Measurements from ENCODE around the gene MRPL20.

Gene MRPL20

GRCh38 chr1:1440262-1441001 is 33.3 kb upstream of the MRPL20 start:
- TF ChIP-seq RAD21 (IDR thresholded peaks at IDR 0.05; ENCODE audit: low read depth) (no peak), TCF12 (IDR thresholded peaks at IDR 0.05; ENCODE audit: low read depth) (no peak), CEBPB (IDR thresholded peaks at IDR 0.05) (no peak), CREB1 (IDR thresholded peaks at IDR 0.05; ENCODE audit: low read depth) (no peak), TAF1 (IDR thresholded peaks at IDR 0.05; ENCODE audit: low read depth) (no peak), YY1 (IDR thresholded peaks at IDR 0.05; ENCODE audit: low read depth) (no peak), FOXM1 (IDR thresholded peaks at IDR 0.05; ENCODE audit: borderline replicate concordance, low read depth) (no peak), TEAD4 (IDR thresholded peaks at IDR 0.05) (no peak), NFIC (IDR thresholded peaks at IDR 0.05) (no peak), EP300 (IDR thresholded peaks at IDR 0.05; ENCODE audit: borderline replicate concordance) (no peak), MAX (IDR thresholded peaks at IDR 0.05) (no peak), ZBTB7A (IDR thresholded peaks at IDR 0.05; ENCODE audit: low read depth) (no peak), EGR1 (IDR thresholded peaks at IDR 0.05) (no peak)
- TF ChIP-seq, protein P1, sequence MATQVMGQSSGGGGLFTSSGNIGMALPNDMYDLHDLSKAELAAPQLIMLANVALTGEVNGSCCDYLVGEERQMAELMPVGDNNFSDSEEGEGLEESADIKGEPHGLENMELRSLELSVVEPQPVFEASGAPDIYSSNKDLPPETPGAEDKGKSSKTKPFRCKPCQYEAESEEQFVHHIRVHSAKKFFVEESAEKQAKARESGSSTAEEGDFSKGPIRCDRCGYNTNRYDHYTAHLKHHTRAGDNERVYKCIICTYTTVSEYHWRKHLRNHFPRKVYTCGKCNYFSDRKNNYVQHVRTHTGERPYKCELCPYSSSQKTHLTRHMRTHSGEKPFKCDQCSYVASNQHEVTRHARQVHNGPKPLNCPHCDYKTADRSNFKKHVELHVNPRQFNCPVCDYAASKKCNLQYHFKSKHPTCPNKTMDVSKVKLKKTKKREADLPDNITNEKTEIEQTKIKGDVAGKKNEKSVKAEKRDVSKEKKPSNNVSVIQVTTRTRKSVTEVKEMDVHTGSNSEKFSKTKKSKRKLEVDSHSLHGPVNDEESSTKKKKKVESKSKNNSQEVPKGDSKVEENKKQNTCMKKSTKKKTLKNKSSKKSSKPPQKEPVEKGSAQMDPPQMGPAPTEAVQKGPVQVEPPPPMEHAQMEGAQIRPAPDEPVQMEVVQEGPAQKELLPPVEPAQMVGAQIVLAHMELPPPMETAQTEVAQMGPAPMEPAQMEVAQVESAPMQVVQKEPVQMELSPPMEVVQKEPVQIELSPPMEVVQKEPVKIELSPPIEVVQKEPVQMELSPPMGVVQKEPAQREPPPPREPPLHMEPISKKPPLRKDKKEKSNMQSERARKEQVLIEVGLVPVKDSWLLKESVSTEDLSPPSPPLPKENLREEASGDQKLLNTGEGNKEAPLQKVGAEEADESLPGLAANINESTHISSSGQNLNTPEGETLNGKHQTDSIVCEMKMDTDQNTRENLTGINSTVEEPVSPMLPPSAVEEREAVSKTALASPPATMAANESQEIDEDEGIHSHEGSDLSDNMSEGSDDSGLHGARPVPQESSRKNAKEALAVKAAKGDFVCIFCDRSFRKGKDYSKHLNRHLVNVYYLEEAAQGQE (IDR thresholded peaks at IDR 0.05; ENCODE audit: low read depth): no peak
- TF ChIP-seq, protein P2, sequence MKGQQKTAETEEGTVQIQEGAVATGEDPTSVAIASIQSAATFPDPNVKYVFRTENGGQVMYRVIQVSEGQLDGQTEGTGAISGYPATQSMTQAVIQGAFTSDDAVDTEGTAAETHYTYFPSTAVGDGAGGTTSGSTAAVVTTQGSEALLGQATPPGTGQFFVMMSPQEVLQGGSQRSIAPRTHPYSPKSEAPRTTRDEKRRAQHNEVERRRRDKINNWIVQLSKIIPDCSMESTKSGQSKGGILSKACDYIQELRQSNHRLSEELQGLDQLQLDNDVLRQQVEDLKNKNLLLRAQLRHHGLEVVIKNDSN (IDR thresholded peaks at IDR 0.05): no peak

DNA sequence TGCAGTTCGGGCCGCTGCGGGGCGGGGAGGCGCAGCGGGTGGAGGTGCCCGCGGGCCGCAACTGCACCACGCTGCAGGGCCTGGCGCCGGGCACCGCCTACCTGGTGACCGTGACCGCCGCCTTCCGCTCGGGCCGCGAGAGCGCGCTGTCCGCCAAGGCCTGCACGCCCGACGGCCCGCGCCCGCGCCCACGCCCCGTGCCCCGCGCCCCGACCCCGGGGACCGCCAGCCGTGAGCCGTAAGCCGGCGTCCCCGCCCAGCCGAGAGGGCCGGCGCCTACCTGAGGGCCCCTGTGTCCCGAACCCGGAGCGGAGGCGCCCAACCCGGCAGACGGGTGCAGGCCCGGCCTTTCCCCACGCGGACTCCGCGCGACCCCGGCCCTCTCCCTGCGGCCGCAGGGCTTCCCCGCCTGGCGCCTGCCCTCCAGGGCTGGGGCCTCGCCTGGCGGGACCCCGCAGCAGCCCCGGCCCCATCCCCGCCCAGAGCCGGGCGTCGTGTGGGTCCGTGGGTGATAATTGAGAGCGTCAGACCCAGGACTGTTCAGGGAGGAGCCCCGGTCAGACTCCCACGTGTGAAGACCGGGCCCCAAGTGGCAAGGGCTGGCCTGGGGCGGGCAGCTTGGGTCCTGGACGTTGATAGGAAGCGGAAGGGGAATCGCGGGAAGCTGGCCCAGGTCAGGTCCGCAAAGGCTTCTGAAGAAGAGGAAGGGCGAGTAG is 32.6 kb upstream of the MRPL20 start:
- TF ChIP-seq EGR1 (IDR thresholded peaks at IDR 0.05): no peak
- TF ChIP-seq, protein P1 (IDR thresholded peaks at IDR 0.05; ENCODE audit: low read depth): no peak
- no peak for TF ChIP-seq TEAD4 (IDR thresholded peaks at IDR 0.05)
- TF ChIP-seq, protein P2 (IDR thresholded peaks at IDR 0.05): no peak
- no peak for TF ChIP-seq YY1 (IDR thresholded peaks at IDR 0.05; ENCODE audit: low read depth)
- TF ChIP-seq EP300 (IDR thresholded peaks at IDR 0.05; ENCODE audit: borderline replicate concordance): no peak
- no peak for TF ChIP-seq RAD21 (IDR thresholded peaks at IDR 0.05; ENCODE audit: low read depth)
- TF ChIP-seq ZBTB7A (IDR thresholded peaks at IDR 0.05; ENCODE audit: low read depth): no peak
- TF ChIP-seq TCF12 (IDR thresholded peaks at IDR 0.05; ENCODE audit: low read depth): no peak
- no peak for TF ChIP-seq NFIC (IDR thresholded peaks at IDR 0.05)

GRCh38 chr1:1438531-1439381 is 31.7 kb upstream of the MRPL20 start:
- TF ChIP-seq, protein P1 (IDR thresholded peaks at IDR 0.05; ENCODE audit: low read depth): no peak
- TF ChIP-seq CREB1 (IDR thresholded peaks at IDR 0.05; ENCODE audit: low read depth): no peak
- no peak for TF ChIP-seq TEAD4 (IDR thresholded peaks at IDR 0.05)
- no peak for TF ChIP-seq MAX (IDR thresholded peaks at IDR 0.05)
- TF ChIP-seq YY1 (IDR thresholded peaks at IDR 0.05; ENCODE audit: low read depth): no peak
- no peak for TF ChIP-seq RAD21 (IDR thresholded peaks at IDR 0.05; ENCODE audit: low read depth)
- no peak for TF ChIP-seq EGR1 (IDR thresholded peaks at IDR 0.05)
- TF ChIP-seq EP300 (IDR thresholded peaks at IDR 0.05; ENCODE audit: borderline replicate concordance): no peak
- TF ChIP-seq NFIC (IDR thresholded peaks at IDR 0.05): no peak
- no peak for TF ChIP-seq TCF12 (IDR thresholded peaks at IDR 0.05; ENCODE audit: low read depth)

All from Ishikawa (cell line).